ENCODE measurements around the gene RAB11FIP4.

DNA sequence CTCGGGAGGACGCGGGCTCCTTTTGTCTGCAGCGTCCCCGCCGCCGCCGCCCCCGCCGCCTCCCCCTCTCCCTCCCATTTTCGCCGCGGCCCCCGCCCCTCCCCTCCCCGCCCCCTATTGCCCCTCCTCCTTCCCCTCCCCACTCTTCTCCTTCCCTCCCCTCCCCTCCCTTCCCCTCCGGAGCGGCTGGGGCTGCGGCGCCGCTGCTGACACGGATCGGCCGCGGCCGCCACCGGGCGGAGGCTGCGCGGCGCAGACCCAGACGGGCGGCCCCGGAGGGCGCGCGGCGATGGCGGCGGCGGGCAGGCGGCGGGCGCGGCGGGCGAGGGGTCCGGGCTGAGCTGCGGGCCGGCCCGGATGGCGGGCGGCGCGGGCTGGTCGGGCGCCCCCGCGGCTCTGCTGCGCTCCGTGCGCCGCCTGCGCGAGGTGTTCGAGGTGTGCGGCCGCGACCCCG lies at the start of gene RAB11FIP4:
- no peak for TF ChIP-seq CTCF (IDR thresholded peaks at IDR 0.05)
- TF ChIP-seq EZH2 (IDR thresholded peaks at IDR 0.05), result no peak
- TF ChIP-seq EZH2phosphoT487 (IDR thresholded peaks at IDR 0.05), result no peak

All from neural progenitor cell (in vitro differentiated cells).